ENCODE measurements around the gene SRPK2. TPM values are rescaled to one million over a fixed set of nuclear protein-coding genes. Genes with fewer than 3 reads are reported as not detected.

The SRPK2 gene
- total and polyA plus RNA-seq, 2 of the 13 experiments (the other 11 are each of a cell fraction or from before 2014, with no cell fraction given), result 10.1 to 22.3 TPM

GRCh38 chr7:105396566-105396965, 7.8 kb upstream of the SRPK2 start:
- Histone ChIP-seq H3K4me2 (ENCODE audit: low read depth, low read length) (no peak overlapping the region), H3K36me3 (replicated peaks in 1 of 2; ENCODE audit: control insufficient read depth in 1 of 2, insufficient read depth in 2 of 2, low read length in 2 of 2) (no peaks in the 10 kb centered on the region), H3K27me3 (ENCODE audit: control insufficient read depth in 1 of 2, insufficient read depth in 2 of 2, low read length in 2 of 2) (no peaks in the 10 kb centered on the region), H3K27ac (ENCODE audit: extremely low read length, insufficient read depth, low read length) (no peak overlapping the region), H2AFZ (ENCODE audit: low read length) (no peak overlapping the region), H4K20me1 (ENCODE audit: insufficient read depth, low read length) (no peaks in the 10 kb centered on the region), H3K4me1 (ENCODE audit: insufficient read depth, low read length) (peaks cover 13% of the 10 kb centered on the region), H3K4me3 (replicated peaks in 1 of 3; ENCODE audit: insufficient read depth in 1 of 3, low read depth in 2 of 3, low read length in 3 of 3) (no peak overlapping the region), H3K79me2 (ENCODE audit: insufficient read depth, low read length) (no peaks in the 10 kb centered on the region), H3K9ac (ENCODE audit: insufficient read depth, low read depth, low read length) (no peak overlapping the region), H3K9me3 (ENCODE audit: low read length) (no peaks in the 10 kb centered on the region)
- TF ChIP-seq ZNF83 (CRISPR knock-in tag; IDR thresholded peaks at IDR 0.05; ENCODE audit: borderline replicate concordance) (no peak), NCOR1 (IDR thresholded peaks at IDR 0.05; ENCODE audit: borderline replicate concordance, low read length) (no peak), ZSCAN9 (CRISPR knock-in tag; IDR thresholded peaks at IDR 0.05; ENCODE audit: borderline replicate concordance) (no peak), NFATC3 (CRISPR knock-in tag; IDR thresholded peaks at IDR 0.05) (no peak), ZNF766 (CRISPR knock-in tag; IDR thresholded peaks at IDR 0.05; ENCODE audit: borderline replicate concordance) (no peak), NPAS2 (CRISPR knock-in tag; IDR thresholded peaks at IDR 0.05; ENCODE audit: borderline replicate concordance) (no peak), TP53 (CRISPR knock-in tag; conservative IDR thresholded peaks at IDR 0.05) (no peak)
- BruUV-seq (replicated peaks), result no TSS peak
- WGBS (ENCODE audit: low lambda C conversion rate), result 53% methylated on average over 3 of the region's 3 CpGs
- ChIA-PET POLR2A (no interaction called here), CTCF (ENCODE audit: low intra/inter-chr PET ratio, low total read pairs) (no interaction called here)
- DNase-seq (ENCODE audit: low spot score) (no peak), FAIRE-seq (no peak), ATAC-seq (no peak)
- in situ Hi-C loops (cut with HindIII; ENCODE audit: extremely low pct_ligation_motif_present, low pct_unique_long_range_greater_than_20kb), result no loop called here
- intact Hi-C loops (cut with micrococcal nuclease; ENCODE audit: unreplicated experiment), result no loop called here

DNA sequence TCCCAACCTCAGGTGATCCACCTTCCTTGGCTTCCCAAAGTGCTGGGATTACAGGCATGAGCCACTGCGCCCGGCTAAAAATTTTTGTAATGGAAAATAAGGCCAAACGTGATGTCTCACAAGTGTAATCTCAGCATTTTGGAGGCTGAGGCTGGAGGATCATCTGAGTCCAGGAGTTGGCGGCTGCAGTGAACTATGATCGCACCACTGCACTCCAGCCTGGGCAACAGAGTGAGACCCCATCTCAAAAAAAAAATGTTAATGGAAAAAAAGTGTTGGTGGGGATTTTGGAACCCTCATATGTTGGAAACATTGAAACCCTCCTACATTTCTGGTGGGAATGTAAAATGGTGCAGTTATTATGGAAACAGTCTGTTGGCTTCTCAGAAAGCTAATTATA, 2.7 kb upstream of the SRPK2 start:
- Histone ChIP-seq H2AFZ (ENCODE audit: low read length) (no peak overlapping the region), H3K9me3 (ENCODE audit: low read length) (no peaks in the 10 kb centered on the region), H3K27ac (ENCODE audit: extremely low read length, insufficient read depth, low read length) (no peak overlapping the region), H3K79me2 (ENCODE audit: insufficient read depth, low read length) (peaks cover 14% of the 10 kb centered on the region), H3K36me3 (replicated peaks in 1 of 2; ENCODE audit: control insufficient read depth in 1 of 2, insufficient read depth in 2 of 2, low read length in 2 of 2) (no peaks in the 10 kb centered on the region), H3K9ac (ENCODE audit: insufficient read depth, low read depth, low read length) (no peak overlapping the region), H3K4me3 (replicated peaks in 1 of 3; ENCODE audit: insufficient read depth in 1 of 3, low read depth in 2 of 3, low read length in 3 of 3) (no peak overlapping the region), H3K4me1 (ENCODE audit: insufficient read depth, low read length) (peaks cover 24% of the 10 kb centered on the region), H4K20me1 (ENCODE audit: insufficient read depth, low read length) (0 out of 2 replicates have a peak, but pooled peaks cover 5% of the 10 kb centered on the region), H3K4me2 (ENCODE audit: low read depth, low read length) (no peak overlapping the region), H3K27me3 (ENCODE audit: control insufficient read depth in 1 of 2, insufficient read depth in 2 of 2, low read length in 2 of 2) (peaks cover 0 to 5% of the 10 kb centered on the region in 2 experiments; a peak in 1 of 5 replicates)
- ChIA-PET CTCF (ENCODE audit: low intra/inter-chr PET ratio, low total read pairs) (no interaction called here), POLR2A (no interaction called here)
- no peak for DNase-seq (ENCODE audit: low spot score)
- 86% methylated on average over 5 of the region's 5 CpGs for WGBS (ENCODE audit: low lambda C conversion rate)
- intact Hi-C loops (cut with micrococcal nuclease; ENCODE audit: unreplicated experiment) (no loop called here), in situ Hi-C loops (cut with HindIII; ENCODE audit: extremely low pct_ligation_motif_present, low pct_unique_long_range_greater_than_20kb) (no loop called here)
- TF ChIP-seq AHR (CRISPR knock-in tag; IDR thresholded peaks at IDR 0.05) (no peak), NFKBIZ (CRISPR knock-in tag; IDR thresholded peaks at IDR 0.05) (no peak), ZMYM3 (CRISPR knock-in tag; IDR thresholded peaks at IDR 0.05) (0 out of 2 replicates have a peak, but pooled peaks have one; percentile 12), ZNF770 (CRISPR knock-in tag; IDR thresholded peaks at IDR 0.05) (peak; percentile 36; the same call in 1 of the 2 replicates), ZNF251 (CRISPR knock-in tag; IDR thresholded peaks at IDR 0.05) (no peak), IKZF4 (CRISPR knock-in tag; IDR thresholded peaks at IDR 0.05; ENCODE audit: borderline replicate concordance, low read depth, not compliant biosample characterization) (no peak), ZNF121 (CRISPR knock-in tag; IDR thresholded peaks at IDR 0.05) (peak; percentile 47; the same call in 1 of the 2 replicates)
- TF ChIP-seq, protein P1, sequence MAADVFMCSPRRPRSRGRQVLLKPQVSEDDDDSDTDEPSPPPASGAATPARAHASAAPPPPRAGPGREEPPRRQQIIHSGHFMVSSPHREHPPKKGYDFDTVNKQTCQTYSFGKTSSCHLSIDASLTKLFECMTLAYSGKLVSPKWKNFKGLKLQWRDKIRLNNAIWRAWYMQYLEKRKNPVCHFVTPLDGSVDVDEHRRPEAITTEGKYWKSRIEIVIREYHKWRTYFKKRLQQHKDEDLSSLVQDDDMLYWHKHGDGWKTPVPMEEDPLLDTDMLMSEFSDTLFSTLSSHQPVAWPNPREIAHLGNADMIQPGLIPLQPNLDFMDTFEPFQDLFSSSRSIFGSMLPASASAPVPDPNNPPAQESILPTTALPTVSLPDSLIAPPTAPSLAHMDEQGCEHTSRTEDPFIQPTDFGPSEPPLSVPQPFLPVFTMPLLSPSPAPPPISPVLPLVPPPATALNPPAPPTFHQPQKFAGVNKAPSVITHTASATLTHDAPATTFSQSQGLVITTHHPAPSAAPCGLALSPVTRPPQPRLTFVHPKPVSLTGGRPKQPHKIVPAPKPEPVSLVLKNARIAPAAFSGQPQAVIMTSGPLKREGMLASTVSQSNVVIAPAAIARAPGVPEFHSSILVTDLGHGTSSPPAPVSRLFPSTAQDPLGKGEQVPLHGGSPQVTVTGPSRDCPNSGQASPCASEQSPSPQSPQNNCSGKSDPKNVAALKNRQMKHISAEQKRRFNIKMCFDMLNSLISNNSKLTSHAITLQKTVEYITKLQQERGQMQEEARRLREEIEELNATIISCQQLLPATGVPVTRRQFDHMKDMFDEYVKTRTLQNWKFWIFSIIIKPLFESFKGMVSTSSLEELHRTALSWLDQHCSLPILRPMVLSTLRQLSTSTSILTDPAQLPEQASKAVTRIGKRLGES (CRISPR knock-in tag; IDR thresholded peaks at IDR 0.05; ENCODE audit: borderline replicate concordance), result no peak
- no TSS peak for BruUV-seq (replicated peaks)
- ATAC-seq, result no peak
- FAIRE-seq, result no peak

Data from HepG2 (cell line).